GM19043 (cell line): ENCODE data around the gene VRK3.
"Not testable (repeated sequence)": the region's sequence is repeated elsewhere in the genome, so short reads cannot be mapped to it uniquely, and the experiment has no call there.

Experiments
- ATAC-seq: cut with Tn5 transposase; IDR thresholded peaks from one replicate; pipeline ENCODE4 v1.9.1; 2021; ENCODE audit warnings: low read depth; ENCODE audit not compliant: unreplicated experiment

The VRK3 gene

DNA sequence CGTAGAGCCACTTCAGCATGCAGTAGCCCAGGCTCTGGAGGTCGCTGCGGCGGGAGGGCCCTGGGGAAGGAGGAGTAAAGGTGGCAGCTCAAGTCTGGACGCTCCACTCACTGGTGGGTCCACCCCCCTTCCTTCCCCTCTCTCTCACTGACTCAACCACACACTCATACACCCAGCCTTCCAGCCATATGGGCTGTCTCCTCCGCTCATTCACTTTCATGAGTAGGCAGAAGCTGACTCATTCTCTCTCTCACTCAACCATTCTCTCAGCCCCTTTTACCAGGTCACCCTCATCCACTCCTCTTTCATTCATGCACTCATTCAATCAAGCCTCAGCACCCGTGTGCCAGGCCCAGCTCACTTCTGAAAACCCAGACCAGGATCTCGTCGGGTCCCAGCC lies 36.7 kb downstream of the VRK3 start:
- no peak for ATAC-seq

DNA sequence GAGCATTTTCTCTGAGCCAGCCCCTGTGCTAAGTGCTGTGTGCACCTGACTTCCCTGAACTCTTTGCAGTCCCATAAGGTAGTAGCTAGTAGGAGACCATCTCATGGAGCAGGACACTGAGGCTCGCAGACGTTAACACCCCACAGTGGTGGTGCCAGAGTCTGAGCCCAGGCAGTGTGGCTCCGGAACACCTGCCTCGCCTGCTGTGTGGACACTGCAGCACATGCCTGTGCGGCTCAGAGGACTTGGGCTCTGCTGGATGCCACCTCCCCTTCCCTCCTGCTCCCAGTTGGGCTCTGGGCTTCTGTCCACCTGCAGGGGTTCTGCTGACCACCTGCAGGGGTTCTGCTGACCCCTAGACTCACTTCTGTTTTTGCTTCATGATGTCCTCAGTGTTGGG lies 37.2 kb downstream of the VRK3 start:
- ATAC-seq = no peak

DNA sequence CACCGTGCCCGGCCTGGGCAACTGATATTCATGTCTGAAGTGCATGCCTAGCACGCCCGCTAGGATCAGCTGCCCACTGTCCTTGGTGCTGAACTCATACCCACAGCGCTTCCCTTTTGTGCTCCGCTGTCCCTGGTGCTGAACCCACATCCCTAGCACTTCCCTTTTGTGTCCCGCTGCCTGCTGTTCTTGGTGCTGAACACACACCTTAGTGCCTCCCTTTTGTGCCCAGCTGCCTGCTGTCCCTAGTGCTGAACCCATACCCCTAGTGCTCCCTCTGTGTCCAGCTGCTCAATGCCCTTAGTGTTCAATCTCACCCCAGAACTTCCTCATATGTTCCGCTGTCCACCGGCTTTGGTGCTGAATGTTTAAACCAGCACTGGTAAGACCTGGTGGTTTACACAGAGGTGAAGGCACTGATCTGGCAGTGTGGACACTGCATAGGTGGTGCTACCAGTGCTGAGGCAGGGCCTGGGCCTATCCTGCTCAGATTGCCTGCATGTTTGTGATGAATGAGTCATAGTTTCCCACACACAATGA lies 37.9 kb downstream of the VRK3 start:
- ATAC-seq = no peak

DNA sequence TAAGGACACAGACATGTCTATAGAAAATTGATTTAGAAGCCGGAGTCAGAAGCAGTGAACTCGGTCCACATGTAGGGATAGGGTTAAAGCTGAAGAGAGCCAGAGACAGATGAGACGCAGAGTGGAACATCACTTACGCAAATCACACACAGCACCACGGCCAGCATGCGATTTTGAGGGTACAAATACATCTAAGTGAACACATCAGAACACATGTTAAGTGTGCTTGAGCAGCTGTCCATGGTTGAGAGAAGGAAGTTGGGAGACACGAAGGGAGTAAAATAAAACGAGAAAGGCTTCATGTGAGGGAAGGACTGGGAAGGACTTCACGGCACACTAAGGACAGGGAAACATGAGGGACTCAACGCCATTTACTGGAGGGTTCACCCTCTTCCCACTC lies 38.8 kb downstream of the VRK3 start:
- ATAC-seq = no peak

DNA sequence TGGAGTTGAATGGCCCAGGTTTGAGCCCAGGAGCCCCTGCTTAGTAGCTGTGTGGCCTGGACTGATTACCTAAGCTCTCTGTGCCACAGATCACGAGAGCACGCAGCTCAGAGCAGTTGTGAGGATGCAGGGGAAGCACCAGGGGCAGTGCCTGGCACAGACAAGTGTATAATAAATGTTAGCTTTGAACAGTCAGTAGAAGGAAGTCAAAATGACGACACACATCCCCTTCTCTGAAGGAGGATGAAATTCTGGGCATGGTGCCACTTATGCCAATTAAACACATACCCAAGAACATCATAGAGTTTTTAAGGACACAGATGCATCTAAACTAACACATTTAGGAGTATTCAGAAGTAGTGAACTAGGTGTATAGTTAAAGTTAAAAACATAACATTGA lies 39.3 kb downstream of the VRK3 start:
- ATAC-seq = no peak

DNA sequence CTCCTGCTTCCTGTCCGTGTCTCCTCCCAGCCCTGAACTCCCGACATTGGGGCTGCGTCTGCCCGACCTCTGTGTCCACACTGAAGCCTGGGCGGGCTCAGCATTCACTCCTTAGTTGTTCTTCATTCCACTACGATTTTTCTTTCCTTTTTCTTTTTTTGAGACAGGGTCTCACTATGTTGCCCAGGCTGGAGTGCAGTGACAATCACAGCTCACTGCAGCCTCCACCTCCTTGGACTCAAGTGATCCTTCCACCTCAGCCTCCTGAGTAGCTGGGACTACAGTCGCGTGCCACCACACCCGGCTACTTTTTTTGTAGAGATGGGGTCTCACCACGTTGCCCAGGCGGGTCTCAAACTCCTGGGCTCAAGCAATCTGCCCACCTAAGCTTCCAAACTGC lies 40.7 kb downstream of the VRK3 start:
- no peak for ATAC-seq

DNA sequence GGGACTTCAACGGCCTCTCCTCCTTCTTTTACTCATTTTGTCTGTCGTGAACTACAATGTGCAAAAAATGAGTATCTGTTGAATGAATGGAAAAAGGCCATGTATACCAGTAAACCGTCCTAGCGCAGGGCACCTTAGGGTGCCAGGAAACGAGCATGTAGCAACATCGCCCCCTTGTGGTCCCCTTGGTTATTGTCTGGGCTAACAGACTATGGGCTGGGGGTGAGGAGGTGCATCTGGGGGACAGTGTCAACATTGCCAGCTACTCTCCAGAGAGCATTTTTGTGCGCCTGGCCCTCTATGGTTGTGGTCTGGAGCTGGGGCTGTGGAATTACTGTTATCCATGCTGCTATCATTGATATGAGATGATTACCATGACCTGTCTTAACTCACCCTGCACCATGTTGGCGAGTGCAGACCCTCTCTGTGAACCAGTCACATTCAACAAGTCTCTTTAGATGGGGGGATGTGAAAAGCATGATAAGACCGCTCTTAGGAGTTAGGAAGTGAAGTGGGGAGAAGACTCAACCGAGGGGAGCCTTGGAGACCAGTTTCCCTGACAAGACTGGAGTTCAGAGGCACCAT lies 41.4 kb downstream of the VRK3 start:
- no peak for ATAC-seq

DNA sequence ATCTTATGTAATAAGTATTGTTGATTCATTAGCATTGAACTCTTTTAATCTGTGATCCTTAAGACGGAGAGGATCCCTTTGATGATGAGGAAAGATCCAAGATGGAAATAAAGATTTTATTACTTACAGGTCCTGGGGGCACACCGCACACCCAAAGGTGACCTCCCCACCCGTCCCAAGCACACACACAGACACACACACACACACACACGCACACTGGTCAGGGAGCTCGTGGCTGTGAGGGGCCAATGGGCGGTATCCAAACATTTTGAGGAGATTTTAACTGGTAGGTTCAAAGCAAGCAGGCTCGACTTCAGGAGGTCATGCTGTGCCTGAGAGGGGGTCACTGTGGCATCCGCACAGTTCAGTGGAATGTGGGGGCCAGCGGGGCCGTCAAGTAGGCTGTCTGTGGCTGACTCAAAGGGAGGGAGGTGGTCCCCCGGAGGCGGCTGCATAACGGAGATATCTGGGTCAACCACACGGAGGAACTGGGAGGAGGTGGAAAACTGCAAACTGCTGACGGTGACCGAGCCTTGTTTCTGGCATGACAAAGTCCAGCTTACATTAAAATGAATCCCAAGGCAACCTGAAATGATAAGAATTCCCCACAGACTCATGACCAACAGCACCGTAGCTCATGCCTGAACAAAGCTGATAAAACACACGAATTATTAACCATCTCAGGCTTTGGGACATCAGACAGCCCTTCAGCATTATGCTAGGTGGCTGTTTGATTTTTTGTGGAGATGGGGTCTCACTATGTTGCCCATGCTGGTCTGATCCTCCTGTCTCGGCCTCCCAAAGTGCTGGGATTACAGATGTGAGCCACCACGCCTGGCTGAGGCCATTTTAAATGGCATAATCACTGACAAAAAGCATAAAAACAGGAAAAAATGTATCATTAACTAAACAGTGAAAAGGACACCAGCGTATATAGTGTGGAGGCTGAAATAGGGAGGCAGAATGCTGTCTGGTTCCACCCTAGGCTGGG lies 43.3 kb downstream of the VRK3 start:
- no peak for ATAC-seq

DNA sequence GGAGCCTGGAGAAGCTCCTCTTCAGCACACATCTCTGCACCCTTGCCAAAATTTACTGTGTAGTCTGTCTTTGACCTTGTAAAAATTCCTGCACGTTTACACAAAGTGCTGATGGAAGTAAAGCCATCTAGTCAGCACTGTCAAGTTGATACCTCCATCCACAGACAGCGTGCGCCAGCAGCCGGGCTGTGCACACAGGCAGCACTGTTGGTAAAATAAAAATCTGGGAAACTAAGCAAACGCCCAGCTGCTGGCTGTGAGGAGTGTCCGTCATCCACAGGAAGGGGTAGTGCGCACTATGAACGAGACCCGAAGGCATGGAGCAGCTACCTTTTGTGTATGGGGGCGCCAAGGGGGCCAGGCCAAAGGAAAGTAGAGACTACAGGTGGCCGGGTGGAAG lies 46.8 kb downstream of the VRK3 start:
- no peak for ATAC-seq

DNA sequence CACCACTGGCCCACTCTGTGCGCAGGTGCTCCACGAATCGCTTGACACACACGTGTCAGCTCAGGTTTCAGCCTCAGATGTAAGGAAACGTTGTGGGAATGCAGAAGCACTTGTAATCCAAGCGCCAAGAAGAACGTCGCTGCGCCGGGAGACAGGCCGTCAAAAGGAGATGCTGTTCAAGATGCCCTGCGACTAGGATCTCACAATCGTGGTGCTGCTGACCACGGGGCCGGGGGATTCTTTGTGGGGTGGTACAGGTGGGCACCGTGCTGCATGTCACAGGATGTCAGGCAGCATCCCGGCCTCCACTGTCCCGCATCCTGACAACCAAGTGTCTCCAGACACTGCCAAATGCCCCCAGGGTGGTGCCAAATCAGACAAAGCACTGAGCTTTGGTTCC lies 47.3 kb downstream of the VRK3 start:
- no peak for ATAC-seq

DNA sequence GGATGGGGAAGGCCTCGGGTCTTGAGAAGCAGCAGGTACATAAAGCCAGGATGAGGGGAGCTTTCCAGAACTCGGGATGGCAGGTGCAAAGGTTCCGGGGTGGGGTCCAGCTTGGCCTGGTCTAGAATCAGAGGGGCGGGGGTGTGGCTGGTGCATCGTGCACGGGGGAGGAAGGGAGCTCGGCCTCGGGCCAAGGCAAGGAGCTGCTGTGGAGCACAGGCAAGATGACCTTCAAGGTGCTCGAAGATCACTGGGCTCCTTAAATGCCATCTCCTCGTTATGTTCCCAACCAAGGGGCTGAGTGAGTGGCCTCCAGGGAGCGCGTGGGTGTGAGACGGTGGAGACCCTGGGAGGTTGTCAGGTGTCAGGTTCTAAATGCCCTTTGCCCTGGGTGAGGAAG lies 48.1 kb downstream of the VRK3 start:
- ATAC-seq = no peak

DNA sequence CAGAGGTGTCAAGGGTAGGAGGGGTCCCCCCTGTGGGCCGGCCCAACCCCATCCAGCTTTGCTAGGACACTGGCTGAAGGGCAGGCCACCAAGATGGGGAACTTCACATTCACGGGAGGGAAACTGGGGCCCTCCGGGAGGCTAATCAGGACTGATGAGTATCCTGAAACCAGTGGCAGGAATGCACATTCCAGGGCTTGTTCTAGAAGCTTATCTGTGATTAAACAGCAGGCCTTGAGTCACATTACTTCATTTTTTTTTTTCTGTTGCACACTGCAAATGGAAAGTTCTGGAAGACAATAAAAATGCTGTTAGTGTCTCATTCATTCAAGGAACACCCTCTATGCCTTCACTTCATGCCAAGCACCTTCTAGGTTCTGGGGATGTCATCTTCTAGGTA lies 48.7 kb downstream of the VRK3 start:
- no peak for ATAC-seq

DNA sequence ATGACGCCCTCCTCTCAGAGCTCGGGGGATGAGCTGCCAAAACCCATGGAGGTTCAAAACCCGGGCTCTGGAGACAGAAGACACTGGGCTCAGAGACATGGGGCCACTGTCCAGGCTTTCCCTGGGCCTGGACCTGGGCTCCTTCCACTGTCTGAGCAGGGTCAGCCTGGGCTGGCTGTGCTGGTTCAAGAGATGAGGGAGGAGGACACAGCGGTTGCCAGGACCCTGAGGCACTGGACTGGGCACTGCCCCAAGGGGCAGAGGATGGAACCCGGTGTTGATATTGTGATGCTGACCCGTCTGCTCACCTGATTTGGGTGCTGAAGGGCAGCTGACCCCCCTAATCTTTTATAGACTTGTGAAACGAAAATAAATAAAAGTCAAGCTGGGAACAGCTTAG lies 50.1 kb downstream of the VRK3 start:
- no peak for ATAC-seq

DNA sequence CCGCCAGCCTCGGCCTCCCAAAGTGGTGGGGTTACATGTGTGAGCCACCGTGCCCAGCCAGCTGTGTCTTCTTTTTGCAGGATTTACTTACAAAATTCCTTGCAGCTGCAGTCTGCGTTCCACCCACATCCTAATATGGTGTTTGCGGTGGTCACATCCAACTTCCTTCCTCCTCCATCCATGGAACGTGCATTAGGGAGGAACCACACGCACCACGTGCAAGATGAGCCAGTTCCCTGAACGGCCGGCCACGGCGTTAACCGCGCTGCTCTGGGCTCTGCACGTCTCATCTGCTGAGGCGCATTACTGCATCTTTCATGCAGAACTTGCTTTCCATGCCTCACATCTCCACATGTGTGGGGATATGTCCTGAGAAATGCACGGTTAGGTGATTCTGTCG lies 51.2 kb downstream of the VRK3 start:
- no peak for ATAC-seq

DNA sequence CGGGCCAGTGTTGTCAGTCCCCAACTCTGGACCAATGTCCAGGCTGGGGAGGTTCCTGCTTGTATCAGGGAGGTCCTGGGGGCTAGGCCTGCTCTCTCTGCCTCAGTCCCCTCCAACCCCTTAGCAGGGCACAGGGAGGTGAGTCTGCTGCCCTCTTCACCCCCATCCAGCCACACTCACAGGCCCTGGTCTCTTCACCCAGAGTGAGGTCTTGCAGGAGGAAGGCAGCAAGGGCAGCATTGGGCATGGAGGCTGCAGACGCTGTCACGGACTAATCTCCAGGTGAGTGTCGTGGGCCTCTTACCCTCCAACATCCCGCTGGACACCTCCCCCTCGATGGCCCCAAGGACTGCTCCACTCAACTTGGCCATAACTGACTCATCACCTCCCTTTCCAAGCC lies 52.3 kb downstream of the VRK3 start:
- no peak for ATAC-seq

DNA sequence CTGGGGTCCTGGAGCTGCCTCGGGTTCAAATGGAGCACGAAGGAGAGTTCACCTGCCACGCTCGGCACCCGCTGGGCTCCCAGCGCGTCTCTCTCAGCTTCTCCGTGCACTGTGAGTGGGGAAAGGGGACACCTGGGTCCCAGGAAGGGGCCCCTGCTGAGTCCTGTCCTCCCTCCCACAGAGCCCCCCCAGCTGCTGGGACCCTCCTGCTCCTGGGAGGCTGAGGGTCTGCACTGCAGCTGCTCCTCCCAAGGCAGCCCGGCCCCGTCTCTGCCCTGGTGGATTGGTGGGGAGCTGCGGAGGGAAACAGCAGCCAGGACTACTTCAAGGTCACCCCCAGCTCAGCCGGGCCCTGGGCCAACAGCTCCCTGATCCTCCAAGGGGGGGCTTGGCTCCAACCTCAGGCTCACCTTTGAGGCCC lies 53.2 kb downstream of the VRK3 start:
- no peak for ATAC-seq

DNA sequence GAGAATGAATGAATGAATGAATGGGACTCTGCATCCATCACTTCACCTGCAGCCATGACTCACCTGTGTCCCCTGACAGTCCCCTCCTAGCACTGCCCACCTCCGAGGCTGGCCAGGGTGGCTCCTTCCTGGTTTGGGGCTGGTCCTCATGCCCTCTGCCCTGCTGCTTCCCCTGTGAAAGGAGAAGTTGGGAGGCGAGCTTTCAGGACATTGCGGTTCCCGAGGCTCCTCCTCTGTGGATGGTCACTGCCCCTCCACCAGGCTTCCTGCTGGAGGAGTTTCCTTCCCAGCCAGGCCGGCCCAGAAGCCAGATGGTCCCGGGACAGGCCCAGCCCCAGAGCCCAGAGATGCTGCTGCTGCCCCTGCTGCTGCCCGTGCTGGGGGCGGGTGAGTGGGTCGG lies 55.8 kb downstream of the VRK3 start:
- ATAC-seq = not testable (repeated sequence)

DNA sequence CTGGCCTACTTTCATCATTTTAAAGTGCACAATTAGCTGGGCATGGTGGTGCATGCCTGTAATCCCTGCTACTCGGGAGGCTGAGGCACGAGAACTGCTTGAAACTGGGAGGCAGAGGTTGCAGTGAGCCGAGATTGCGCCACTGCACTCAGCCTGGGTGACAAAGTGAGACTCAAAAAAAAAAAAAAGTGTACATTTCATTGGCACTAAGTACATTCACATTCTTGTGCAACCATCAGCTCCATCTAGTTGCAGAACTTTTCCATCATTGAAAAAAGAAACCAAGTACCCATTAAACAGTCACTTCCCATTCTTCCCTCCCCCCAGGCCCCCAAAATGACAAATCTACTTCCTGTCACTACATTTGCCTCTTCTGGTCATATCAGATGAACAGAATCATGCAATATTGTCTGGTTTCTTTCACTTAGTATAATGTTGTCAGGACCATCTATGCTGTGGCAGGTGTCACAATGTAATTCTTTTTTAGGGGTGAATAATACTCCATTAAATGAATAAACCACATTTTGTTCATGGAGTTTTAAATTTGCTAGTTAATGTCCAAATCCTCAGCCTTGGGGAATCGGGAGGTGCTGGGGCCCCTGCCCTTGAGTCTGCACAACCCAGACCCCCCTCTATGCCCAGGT lies 56.8 kb downstream of the VRK3 start:
- ATAC-seq = no peak

DNA sequence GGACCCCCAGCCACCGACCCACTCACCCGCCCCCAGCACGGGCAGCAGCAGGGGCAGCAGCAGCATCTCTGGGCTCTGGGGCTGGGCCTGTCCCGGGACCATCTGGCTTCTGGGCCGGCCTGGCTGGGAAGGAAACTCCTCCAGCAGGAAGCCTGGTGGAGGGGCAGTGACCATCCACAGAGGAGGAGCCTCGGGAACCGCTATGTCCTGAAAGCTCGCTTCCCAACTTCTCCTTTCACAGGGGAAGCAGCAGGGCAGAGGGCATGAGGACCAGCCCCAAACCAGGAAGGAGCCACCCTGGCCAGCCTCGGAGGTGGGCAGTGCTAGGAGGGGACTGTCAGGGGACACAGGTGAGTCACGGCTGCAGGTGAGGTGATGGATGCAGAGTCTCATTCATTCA lies 64.2 kb downstream of the VRK3 start, which contains the start of gene SIGLEC11:
Gene SIGLEC11, minus strand, starts transcription at position 193 of the 400 bp plus-strand sequence. Its CDS starts 91 bp downstream, at position 102.
- ATAC-seq = not testable (repeated sequence)

DNA sequence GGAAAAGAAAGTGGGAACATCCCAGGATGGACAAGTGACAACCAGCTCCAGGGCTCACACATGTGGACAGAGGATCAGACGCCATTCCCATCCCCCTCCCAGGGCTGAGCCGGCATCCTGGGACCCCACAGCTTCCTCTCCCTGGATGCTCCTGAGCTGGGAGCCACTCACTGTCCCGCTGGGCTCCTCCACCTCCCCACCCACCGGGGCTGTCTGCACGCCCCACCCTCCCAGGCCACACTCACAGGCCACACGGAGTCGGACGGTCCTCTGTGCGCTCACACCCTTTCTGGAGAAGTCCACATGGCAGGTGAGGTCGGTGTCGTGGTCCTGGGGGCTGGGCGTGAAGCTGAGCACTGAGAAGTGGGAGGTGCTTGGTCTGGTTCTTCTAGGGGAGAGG lies 65.3 kb downstream of the VRK3 start:
- ATAC-seq = not testable (repeated sequence)

DNA sequence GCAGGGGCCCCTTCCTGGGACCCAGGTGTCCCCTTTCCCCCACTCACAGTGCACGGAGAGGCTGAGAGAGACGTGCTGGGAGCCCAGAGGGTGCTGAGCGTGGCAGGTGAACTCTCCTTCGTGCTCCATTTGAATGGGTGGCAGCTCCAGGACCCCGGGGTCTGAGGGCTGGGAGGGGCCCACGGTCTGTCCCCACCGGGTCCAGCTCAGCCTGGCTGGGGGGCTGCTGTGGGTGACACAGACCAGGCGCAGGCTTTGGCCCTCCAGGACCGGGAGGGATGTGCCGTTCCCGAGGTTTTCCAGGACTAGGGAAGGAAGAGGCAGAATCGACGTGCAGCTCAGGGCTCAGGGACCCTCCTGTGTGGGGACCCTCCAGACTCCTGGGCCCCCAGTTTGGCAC lies 66.6 kb downstream of the VRK3 start:
- not testable (repeated sequence) for ATAC-seq
